IMR-90 (cell line): ENCODE measurements around the gene ACTN2.

Source experiments
- CEBPB ChIP-seq: IDR thresholded peaks from 2 replicates; pipeline ENCODE4 v1.6.1; 2012; ENCODE audit warnings: low read depth, low read length, improper control_type of control experiment
- CTCF ChIP-seq: conservative IDR thresholded peaks from 2 replicates; pipeline ENCODE4 v1.5.1; 2012; ENCODE audit warnings: mild to moderate bottlenecking, low read depth, low read length, improper control_type of control experiment
- ELK1 ChIP-seq: fragments of 150-350 bp; IDR thresholded peaks from 2 replicates; pipeline ENCODE4 v1.6.1; 2016; ENCODE audit warnings: low read depth, mild to moderate bottlenecking, low read length, moderate library complexity, borderline replicate concordance
- MAFK ChIP-seq: IDR thresholded peaks from 2 replicates; pipeline ENCODE4 v1.6.1; 2012; ENCODE audit warnings: low read depth, low read length, improper control_type of control experiment
- MXI1 ChIP-seq: IDR thresholded peaks from 2 replicates; pipeline ENCODE4 v1.6.1; 2012; ENCODE audit warnings: low read depth, mild to moderate bottlenecking, low read length, moderate library complexity, borderline replicate concordance
- NFE2L2 ChIP-seq: fragments of 150-350 bp; IDR thresholded peaks from 2 replicates; pipeline ENCODE4 v1.6.1; 2016; ENCODE audit warnings: low read depth, mild to moderate bottlenecking, low read length
- POLR2A ChIP-seq: IDR thresholded peaks from 2 replicates; pipeline ENCODE4 v1.6.1; 2012; ENCODE audit warnings: mild to moderate bottlenecking, low read depth, low read length
- RAD21 ChIP-seq: IDR thresholded peaks from 2 replicates; pipeline ENCODE4 v1.6.1; 2012; ENCODE audit warnings: low read length, improper control_type of control experiment
- RFX5 ChIP-seq: IDR thresholded peaks from 2 replicates; pipeline ENCODE4 v1.8.0; 2012; ENCODE audit warnings: low read depth, mild to moderate bottlenecking, low read length, moderate library complexity
- SMC3 ChIP-seq: fragments of 150-350 bp; IDR thresholded peaks from 2 replicates; pipeline ENCODE4 v1.6.1; 2016; ENCODE audit warnings: low read depth, mild to moderate bottlenecking, antibody characterized with exemption, low read length, moderate library complexity
- USF2 ChIP-seq: fragments of 150-350 bp; IDR thresholded peaks from 2 replicates; pipeline ENCODE4 v1.6.1; 2017; ENCODE audit warnings: mild to moderate bottlenecking, antibody characterized with exemption, low read length, low read depth

GRCh38 chr1:236681219-236681618, 5.1 kb upstream of the ACTN2 start:
- TF ChIP-seq CTCF (no peak), NFE2L2 (no peak), POLR2A (no peak), SMC3 (no peak), MAFK (no peak), USF2 (no peak), RFX5 (no peak), CEBPB (no peak), MXI1 (no peak), RAD21 (no peak), ELK1 (no peak)
